SK-N-SH (cell line): ENCODE results near the gene RNF113A.

Source experiments
- EP300 ChIP-seq, 2 experiments: IDR thresholded peaks; 2 replicates each; pipeline versions ENCODE4 v1.4.0 to v1.6.1; 2012; ENCODE audit warnings: borderline replicate concordance in 1 of 2, low read depth in 1 of 2, low read length in 1 of 2
- EZH2phosphoT487 ChIP-seq: fragments of 200-600 bp; sonication (generic); IDR thresholded peaks from 2 replicates; pipeline ENCODE4 v1.6.1; 2017; ENCODE audit warnings: low read depth, mixed run types, mild to moderate bottlenecking, antibody characterized with exemption, moderate library complexity, borderline replicate concordance
- FOSL2 ChIP-seq: IDR thresholded peaks from 2 replicates; pipeline ENCODE4 v1.4.0; 2012; ENCODE audit warnings: low read depth, mild to moderate bottlenecking, moderate library complexity, borderline replicate concordance
- GABPA ChIP-seq: IDR thresholded peaks from 2 replicates; pipeline ENCODE4 v1.4.0; 2012; ENCODE audit warnings: low read depth, mild to moderate bottlenecking
- IRF3 ChIP-seq: fragments of 150-350 bp; IDR thresholded peaks from 2 replicates; pipeline ENCODE4 v1.6.1; 2016; ENCODE audit warnings: mild to moderate bottlenecking, low read depth, low read length
- MXI1 ChIP-seq: IDR thresholded peaks from 2 replicates; pipeline ENCODE4 v1.6.1; 2012; ENCODE audit warnings: mild to moderate bottlenecking, low read depth, low read length, improper control_type of control experiment
- RXRA ChIP-seq: IDR thresholded peaks from 2 replicates; pipeline ENCODE4 v1.4.0; 2012; ENCODE audit warnings: low read depth, mild to moderate bottlenecking, borderline replicate concordance
- SIN3A ChIP-seq: IDR thresholded peaks from 2 replicates; pipeline ENCODE4 v1.6.1; 2012; ENCODE audit warnings: low read depth, mild to moderate bottlenecking, low read length, moderate library complexity, borderline replicate concordance
- YY1 ChIP-seq: IDR thresholded peaks from 2 replicates; pipeline ENCODE4 v1.4.0; 2012; ENCODE audit warnings: low read depth, mild to moderate bottlenecking
- TF ChIP-seq, protein P1 (sequence below): fragments of 200-600 bp; sonication (generic); IDR thresholded peaks from 2 replicates; pipeline ENCODE4 v1.6.1; 2017; ENCODE audit warnings: antibody characterized with exemption, mild to moderate bottlenecking, moderate library complexity
- TF ChIP-seq, protein P2 (sequence below): IDR thresholded peaks from 2 replicates; pipeline ENCODE4 v1.4.0; 2012; ENCODE audit warnings: low read depth, borderline replicate concordance
- TF ChIP-seq, protein P3 (sequence below): fragments of 150-350 bp; IDR thresholded peaks from 2 replicates; pipeline ENCODE4 v1.6.1; 2017; ENCODE audit warnings: antibody characterized with exemption, low read length, low read depth, borderline replicate concordance

DNA sequence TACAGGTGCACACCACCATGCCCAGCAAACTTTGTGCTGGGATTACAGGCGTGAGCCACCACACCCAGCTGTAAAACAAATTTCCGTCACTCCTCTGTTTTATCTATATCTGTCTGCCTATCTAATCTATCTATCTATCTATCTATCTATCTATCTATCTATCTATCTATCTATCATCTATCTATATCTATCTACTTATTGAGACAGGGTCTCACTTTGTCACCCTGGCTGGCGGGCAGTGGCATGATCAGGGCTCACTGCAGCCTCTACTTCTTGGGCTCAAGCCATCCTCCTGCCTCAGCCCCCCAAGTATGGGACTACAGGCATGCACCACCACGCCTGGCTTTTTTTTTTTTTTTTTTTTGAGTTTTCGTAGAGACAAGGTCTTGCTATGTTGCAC lies 44.8 kb upstream of the RNF113A start:
- TF ChIP-seq YY1 (no peak), FOSL2 (no peak), IRF3 (no peak), MXI1 (no peak), EP300 (IDR thresholded peaks at IDR 0.05; ENCODE audit: borderline replicate concordance in 1 of 2, low read depth in 1 of 2, low read length in 1 of 2) (no peak), GABPA (no peak), RXRA (no peak), EZH2phosphoT487 (no peak), SIN3A (no peak)
- TF ChIP-seq, protein P1, sequence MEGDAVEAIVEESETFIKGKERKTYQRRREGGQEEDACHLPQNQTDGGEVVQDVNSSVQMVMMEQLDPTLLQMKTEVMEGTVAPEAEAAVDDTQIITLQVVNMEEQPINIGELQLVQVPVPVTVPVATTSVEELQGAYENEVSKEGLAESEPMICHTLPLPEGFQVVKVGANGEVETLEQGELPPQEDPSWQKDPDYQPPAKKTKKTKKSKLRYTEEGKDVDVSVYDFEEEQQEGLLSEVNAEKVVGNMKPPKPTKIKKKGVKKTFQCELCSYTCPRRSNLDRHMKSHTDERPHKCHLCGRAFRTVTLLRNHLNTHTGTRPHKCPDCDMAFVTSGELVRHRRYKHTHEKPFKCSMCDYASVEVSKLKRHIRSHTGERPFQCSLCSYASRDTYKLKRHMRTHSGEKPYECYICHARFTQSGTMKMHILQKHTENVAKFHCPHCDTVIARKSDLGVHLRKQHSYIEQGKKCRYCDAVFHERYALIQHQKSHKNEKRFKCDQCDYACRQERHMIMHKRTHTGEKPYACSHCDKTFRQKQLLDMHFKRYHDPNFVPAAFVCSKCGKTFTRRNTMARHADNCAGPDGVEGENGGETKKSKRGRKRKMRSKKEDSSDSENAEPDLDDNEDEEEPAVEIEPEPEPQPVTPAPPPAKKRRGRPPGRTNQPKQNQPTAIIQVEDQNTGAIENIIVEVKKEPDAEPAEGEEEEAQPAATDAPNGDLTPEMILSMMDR = no peak
- TF ChIP-seq, protein P2, sequence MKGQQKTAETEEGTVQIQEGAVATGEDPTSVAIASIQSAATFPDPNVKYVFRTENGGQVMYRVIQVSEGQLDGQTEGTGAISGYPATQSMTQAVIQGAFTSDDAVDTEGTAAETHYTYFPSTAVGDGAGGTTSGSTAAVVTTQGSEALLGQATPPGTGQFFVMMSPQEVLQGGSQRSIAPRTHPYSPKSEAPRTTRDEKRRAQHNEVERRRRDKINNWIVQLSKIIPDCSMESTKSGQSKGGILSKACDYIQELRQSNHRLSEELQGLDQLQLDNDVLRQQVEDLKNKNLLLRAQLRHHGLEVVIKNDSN = no peak
- TF ChIP-seq, protein P3, sequence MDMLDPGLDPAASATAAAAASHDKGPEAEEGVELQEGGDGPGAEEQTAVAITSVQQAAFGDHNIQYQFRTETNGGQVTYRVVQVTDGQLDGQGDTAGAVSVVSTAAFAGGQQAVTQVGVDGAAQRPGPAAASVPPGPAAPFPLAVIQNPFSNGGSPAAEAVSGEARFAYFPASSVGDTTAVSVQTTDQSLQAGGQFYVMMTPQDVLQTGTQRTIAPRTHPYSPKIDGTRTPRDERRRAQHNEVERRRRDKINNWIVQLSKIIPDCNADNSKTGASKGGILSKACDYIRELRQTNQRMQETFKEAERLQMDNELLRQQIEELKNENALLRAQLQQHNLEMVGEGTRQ = no peak
